ENCODE data around the gene PTGS2.
A peak's percentile ranks its signal among the peaks of the same experiment; 100 is the strongest.
"Not testable (repeated sequence)": the region's sequence is repeated elsewhere in the genome, so short reads cannot be mapped to it uniquely, and the experiment has no call there.

PTGS2 gene

DNA sequence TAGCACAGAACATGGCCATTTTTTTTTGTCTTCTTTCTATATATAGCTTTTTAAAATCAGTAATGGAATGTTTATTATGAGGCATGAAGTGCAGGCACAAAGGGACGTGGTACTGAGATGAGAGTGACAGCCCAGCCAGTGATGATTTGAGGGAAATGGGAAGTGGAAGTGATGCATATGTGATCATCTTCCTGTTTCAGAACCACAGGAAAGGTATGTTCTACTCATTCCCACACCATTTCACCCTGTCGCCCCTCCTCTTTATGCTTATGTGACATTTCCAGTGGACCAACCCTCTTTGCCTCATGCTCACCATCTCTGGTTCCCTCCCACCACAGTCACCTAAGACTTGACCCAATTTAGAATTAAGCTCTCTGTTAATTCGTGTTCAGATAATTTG, 24.3 kb downstream of the PTGS2 start:
- no peak overlapping the region for H3K4me3 ChIP-seq (ENCODE audit: insufficient read length, low read depth)
- H3K27me3 ChIP-seq (ENCODE audit: insufficient read depth, insufficient read length) = no peaks in the 10 kb centered on the region
- H3K36me3 ChIP-seq (ENCODE audit: insufficient read depth, insufficient read length, low read length) = no peaks in the 10 kb centered on the region
- DNase-seq (ENCODE audit: low read depth, low spot score) = no peak
- H3K9me3 ChIP-seq (ENCODE audit: insufficient read depth, low read length) = no peaks in the 10 kb centered on the region
- H3K4me1 ChIP-seq (ENCODE audit: insufficient read depth, insufficient read length) = no peaks in the 10 kb centered on the region
- no peak overlapping the region for H3K9ac ChIP-seq (ENCODE audit: insufficient read length, low read depth)
- TF ChIP-seq ZNF274 (IDR thresholded peaks at IDR 0.05; ENCODE audit: low read depth, low read length) = no peak
- no peak for TF ChIP-seq YY1 (IDR thresholded peaks at IDR 0.05; ENCODE audit: insufficient read depth, insufficient read length)
- no peak for TF ChIP-seq SUZ12 (IDR thresholded peaks at IDR 0.05; ENCODE audit: extremely low read depth, insufficient read depth, insufficient read length)

DNA sequence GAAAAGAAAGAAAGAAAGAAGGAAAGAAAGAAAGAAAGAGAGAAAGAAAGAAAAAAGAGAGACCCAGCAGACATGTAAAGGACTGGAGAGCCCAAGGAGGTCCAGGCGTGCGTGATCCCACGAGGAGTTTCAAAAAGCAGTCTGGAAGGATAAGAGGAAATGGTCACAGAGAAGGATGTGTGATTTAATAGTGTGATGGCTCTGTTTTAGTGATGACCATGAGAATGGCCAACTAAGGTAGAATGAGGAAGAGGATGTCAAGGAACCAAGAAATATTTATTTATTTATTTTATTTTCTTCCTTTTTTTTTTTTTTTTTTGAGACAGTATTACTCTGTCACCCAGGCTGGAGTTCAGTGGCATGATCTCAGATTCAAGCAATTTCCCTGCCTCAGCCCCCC, 25.5 kb downstream of the PTGS2 start:
- Histone ChIP-seq H3K9me3 (ENCODE audit: insufficient read depth, low read length) (no peaks in the 10 kb centered on the region), H3K36me3 (ENCODE audit: insufficient read depth, insufficient read length, low read length) (no peaks in the 10 kb centered on the region)
- no peak for TF ChIP-seq YY1 (IDR thresholded peaks at IDR 0.05; ENCODE audit: insufficient read depth, insufficient read length)
- TF ChIP-seq SUZ12 (IDR thresholded peaks at IDR 0.05; ENCODE audit: extremely low read depth, insufficient read depth, insufficient read length) = no peak
- TF ChIP-seq ZNF274 (IDR thresholded peaks at IDR 0.05; ENCODE audit: low read depth, low read length) = no peak

DNA sequence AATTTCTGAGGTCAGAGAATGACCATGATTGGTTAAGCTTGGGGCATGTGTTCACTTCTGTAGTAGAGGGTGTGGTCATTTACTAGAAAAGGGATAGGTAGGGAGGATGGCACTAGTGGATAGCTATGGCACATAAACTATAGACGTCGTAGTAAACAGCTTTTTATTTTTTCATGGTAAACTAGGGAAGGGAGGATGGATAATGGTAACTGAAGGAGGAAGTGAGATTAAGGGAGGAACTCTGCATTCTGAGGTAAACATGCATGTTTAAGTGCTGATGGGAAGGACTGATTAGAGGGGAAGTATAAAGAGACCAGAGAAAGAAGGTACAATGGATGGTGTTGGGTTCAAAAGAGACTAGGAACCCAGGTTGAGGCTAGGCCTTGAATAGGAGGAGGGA, 26.9 kb downstream of the PTGS2 start:
- H3K9me3 ChIP-seq (ENCODE audit: insufficient read depth, low read length) = no peaks in the 10 kb centered on the region
- no peaks in the 10 kb centered on the region for H3K27me3 ChIP-seq (ENCODE audit: insufficient read depth, insufficient read length)
- no peak for DNase-seq (ENCODE audit: low read depth, low spot score)
- H3K36me3 ChIP-seq (ENCODE audit: insufficient read depth, insufficient read length, low read length) = no peaks in the 10 kb centered on the region
- no peak overlapping the region for H3K9ac ChIP-seq (ENCODE audit: insufficient read length, low read depth)
- TF ChIP-seq YY1 (IDR thresholded peaks at IDR 0.05; ENCODE audit: insufficient read depth, insufficient read length) (no peak), SUZ12 (IDR thresholded peaks at IDR 0.05; ENCODE audit: extremely low read depth, insufficient read depth, insufficient read length) (no peak), ZNF274 (IDR thresholded peaks at IDR 0.05; ENCODE audit: low read depth, low read length) (no peak)
- H3K4me1 ChIP-seq (ENCODE audit: insufficient read depth, insufficient read length) = no peaks in the 10 kb centered on the region
- no peak overlapping the region for H3K4me3 ChIP-seq (ENCODE audit: insufficient read length, low read depth)

More for the DNA sequence above, 25.5 kb downstream of the PTGS2 start:
- DNase-seq (ENCODE audit: low read depth, low spot score) = no peak
- Histone ChIP-seq H3K4me3 (ENCODE audit: insufficient read length, low read depth) (no peak overlapping the region), H3K4me1 (ENCODE audit: insufficient read depth, insufficient read length) (no peaks in the 10 kb centered on the region), H3K9ac (ENCODE audit: insufficient read length, low read depth) (no peak overlapping the region), H3K27me3 (ENCODE audit: insufficient read depth, insufficient read length) (no peaks in the 10 kb centered on the region)

DNA sequence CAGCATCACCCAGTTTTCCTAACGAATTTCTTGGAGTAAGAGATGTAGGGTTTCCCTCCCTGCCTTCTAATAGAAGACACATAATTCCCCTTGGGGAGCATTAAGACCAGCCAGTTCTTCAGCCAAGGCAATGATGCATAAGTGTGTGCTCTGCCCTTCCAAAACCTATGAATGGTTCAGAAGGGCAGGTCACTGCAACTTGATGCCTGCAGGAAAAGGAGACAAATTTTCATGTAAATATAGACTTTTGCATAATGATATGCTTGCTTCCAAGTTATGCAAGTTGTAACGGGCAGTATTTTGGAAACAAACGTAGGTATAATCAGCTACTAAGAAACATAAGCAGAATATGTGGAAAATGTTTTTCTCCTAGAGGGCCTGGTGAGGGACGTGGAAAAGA, 31.6 kb downstream of the PTGS2 start:
- Histone ChIP-seq H3K9ac (ENCODE audit: insufficient read length, low read depth) (no peak overlapping the region), H3K36me3 (ENCODE audit: insufficient read depth, insufficient read length, low read length) (no peaks in the 10 kb centered on the region), H3K27me3 (ENCODE audit: insufficient read depth, insufficient read length) (no peaks in the 10 kb centered on the region), H3K9me3 (ENCODE audit: insufficient read depth, low read length) (no peaks in the 10 kb centered on the region), H3K4me1 (ENCODE audit: insufficient read depth, insufficient read length) (no peaks in the 10 kb centered on the region), H3K4me3 (ENCODE audit: insufficient read length, low read depth) (no peak overlapping the region)
- TF ChIP-seq SUZ12 (IDR thresholded peaks at IDR 0.05; ENCODE audit: extremely low read depth, insufficient read depth, insufficient read length) (no peak), ZNF274 (IDR thresholded peaks at IDR 0.05; ENCODE audit: low read depth, low read length) (no peak), YY1 (IDR thresholded peaks at IDR 0.05; ENCODE audit: insufficient read depth, insufficient read length) (no peak)
- DNase-seq (ENCODE audit: low read depth, low spot score) = no peak

DNA sequence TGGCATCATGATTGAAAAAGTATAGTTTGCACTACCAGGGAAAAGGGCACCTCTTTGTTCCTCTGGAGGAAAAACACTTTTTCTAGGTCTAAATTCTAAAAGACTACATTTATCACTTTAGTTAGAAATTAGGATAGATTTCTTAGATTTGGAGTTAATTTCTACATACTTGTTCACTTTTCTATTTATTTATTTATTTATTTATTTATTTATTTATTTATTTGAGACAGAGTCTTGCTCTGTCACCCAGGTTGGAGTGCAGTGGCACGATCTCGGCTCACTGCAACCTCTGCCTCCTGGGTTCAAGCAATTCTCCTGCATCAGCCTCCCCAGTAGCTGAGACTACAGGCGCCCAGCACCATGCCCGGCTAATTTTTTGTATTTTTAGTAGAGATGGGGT, 32.2 kb downstream of the PTGS2 start:
- H3K9ac ChIP-seq (ENCODE audit: insufficient read length, low read depth); H3K9me3 ChIP-seq (ENCODE audit: insufficient read depth, low read length); H3K4me3 ChIP-seq (ENCODE audit: insufficient read length, low read depth); H3K4me1 ChIP-seq (ENCODE audit: insufficient read depth, insufficient read length); DNase-seq (ENCODE audit: low read depth, low spot score); H3K36me3 ChIP-seq (ENCODE audit: insufficient read depth, insufficient read length, low read length); H3K27me3 ChIP-seq (ENCODE audit: insufficient read depth, insufficient read length): not testable (repeated sequence)

DNA sequence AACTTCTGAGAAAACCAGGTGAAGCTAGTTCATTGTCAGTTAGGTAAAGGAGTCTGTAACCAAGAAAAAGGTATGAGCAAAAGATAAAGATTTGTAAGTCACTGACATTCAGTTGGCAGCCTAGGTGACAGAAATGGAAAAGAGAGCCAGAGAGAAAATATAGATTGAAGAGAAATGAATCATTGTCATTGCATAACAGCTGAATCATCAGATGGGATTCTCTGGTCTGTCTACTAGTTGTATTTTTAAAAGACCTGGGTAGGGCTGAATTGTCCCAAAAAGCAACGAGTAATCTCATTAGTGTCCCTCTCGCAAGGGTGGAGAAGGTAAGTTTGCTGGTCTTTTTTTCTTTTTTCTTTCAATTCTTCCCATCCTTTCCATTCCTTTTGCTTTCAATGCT, 36.6 kb downstream of the PTGS2 start:
- H3K27me3 ChIP-seq (ENCODE audit: insufficient read depth, insufficient read length) = no peaks in the 10 kb centered on the region
- H3K36me3 ChIP-seq (ENCODE audit: insufficient read depth, insufficient read length, low read length) = no peaks in the 10 kb centered on the region
- TF ChIP-seq SUZ12 (IDR thresholded peaks at IDR 0.05; ENCODE audit: extremely low read depth, insufficient read depth, insufficient read length) (no peak), YY1 (IDR thresholded peaks at IDR 0.05; ENCODE audit: insufficient read depth, insufficient read length) (no peak), ZNF274 (IDR thresholded peaks at IDR 0.05; ENCODE audit: low read depth, low read length) (no peak)
- no peaks in the 10 kb centered on the region for H3K9me3 ChIP-seq (ENCODE audit: insufficient read depth, low read length)
- DNase-seq (ENCODE audit: low read depth, low spot score) = no peak
- H3K9ac ChIP-seq (ENCODE audit: insufficient read length, low read depth) = no peak overlapping the region
- H3K4me1 ChIP-seq (ENCODE audit: insufficient read depth, insufficient read length) = no peaks in the 10 kb centered on the region
- no peak overlapping the region for H3K4me3 ChIP-seq (ENCODE audit: insufficient read length, low read depth)

DNA sequence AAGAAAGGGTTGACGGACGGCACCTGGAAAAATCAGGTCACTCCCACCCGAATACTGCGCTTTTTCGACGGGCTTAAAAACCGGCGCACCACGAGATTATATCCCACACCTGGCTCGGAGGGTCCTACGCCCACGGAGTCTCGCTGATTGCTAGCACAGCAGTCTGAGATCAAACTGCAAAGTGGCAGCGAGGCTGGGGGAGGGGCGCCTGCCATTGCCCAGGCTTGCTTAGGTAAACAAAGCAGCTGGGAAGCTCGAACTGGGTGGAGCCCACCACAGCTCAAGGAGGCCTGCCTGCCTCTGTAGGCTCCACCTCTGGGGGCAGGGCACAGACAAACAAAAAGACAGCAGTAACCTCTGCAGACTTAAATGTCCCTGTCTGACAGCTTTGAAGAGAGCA, 42.7 kb downstream of the PTGS2 start:
- Histone ChIP-seq H3K9ac (ENCODE audit: insufficient read length, low read depth) (peak overlapping the region; percentile 61), H3K4me3 (ENCODE audit: insufficient read length, low read depth) (peak overlapping the region; percentile 43)
- not testable (repeated sequence) for H3K36me3 ChIP-seq (ENCODE audit: insufficient read depth, insufficient read length, low read length); H3K27me3 ChIP-seq (ENCODE audit: insufficient read depth, insufficient read length); H3K4me1 ChIP-seq (ENCODE audit: insufficient read depth, insufficient read length); DNase-seq (ENCODE audit: low read depth, low spot score); H3K9me3 ChIP-seq (ENCODE audit: insufficient read depth, low read length)

DNA sequence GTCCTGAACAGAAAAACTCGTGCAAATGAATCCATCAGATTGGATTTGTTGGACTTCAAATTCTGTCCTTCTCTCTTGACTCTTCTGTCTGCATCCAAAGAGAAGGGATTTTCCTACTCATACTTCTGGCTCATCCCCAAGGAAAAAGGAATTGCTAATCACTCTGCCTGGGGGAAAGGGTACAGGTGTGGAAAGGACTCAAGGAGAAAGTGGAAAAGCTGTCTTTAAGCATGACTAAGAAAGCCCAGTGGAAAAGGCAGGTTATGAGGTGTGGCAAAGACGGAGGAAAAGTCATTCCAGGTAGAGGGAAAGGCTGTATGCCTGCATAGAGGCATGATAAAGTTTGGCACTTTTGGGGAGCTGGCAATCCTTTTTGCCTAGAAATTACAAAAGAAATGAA, 43.4 kb downstream of the PTGS2 start:
- no peaks in the 10 kb centered on the region for H3K27me3 ChIP-seq (ENCODE audit: insufficient read depth, insufficient read length)
- H3K9ac ChIP-seq (ENCODE audit: insufficient read length, low read depth) = no peak overlapping the region
- H3K36me3 ChIP-seq (ENCODE audit: insufficient read depth, insufficient read length, low read length) = no peaks in the 10 kb centered on the region
- H3K4me3 ChIP-seq (ENCODE audit: insufficient read length, low read depth) = no peak overlapping the region
- no peaks in the 10 kb centered on the region for H3K9me3 ChIP-seq (ENCODE audit: insufficient read depth, low read length)
- no peaks in the 10 kb centered on the region for H3K4me1 ChIP-seq (ENCODE audit: insufficient read depth, insufficient read length)
- no peak for DNase-seq (ENCODE audit: low read depth, low spot score)
- TF ChIP-seq SUZ12 (IDR thresholded peaks at IDR 0.05; ENCODE audit: extremely low read depth, insufficient read depth, insufficient read length) (no peak), YY1 (IDR thresholded peaks at IDR 0.05; ENCODE audit: insufficient read depth, insufficient read length) (no peak), ZNF274 (IDR thresholded peaks at IDR 0.05; ENCODE audit: low read depth, low read length) (no peak)

All from NT2/D1 (cell line).